NT2/D1 (cell line): ENCODE measurements around the gene WDSUB1.

ENCODE experiments used
- SUZ12 ChIP-seq: IDR thresholded peaks from 2 replicates; pipeline ENCODE4 v1.6.1; 2011; ENCODE audit not compliant: insufficient read length, insufficient read depth; ENCODE audit errors: extremely low read depth
- YY1 ChIP-seq: IDR thresholded peaks from 2 replicates; pipeline ENCODE4 v1.6.1; 2011; ENCODE audit not compliant: insufficient read length, insufficient read depth
- ZNF274 ChIP-seq: IDR thresholded peaks from 2 replicates; pipeline ENCODE4 v1.6.1; 2011; ENCODE audit warnings: mild to moderate bottlenecking, low read depth, low read length

DNA sequence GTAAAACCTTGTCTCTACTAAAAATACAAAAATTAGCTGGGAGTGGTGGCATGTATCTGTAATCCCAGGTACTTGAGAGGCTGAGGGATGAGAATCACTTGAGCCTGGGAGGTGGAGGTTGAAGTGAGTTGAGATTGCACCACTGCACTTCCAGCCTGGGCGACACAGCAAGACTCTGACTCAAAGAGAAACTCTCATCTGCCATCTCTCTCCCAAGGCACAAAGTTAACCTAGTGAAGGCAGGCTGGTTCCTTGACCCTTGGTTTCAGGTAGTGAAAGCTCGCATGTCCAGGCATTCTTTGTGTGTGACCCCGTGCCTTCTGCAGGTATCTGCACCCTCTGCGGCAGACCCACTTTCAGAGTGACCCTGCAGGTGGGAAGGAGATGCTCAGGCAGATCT, 100.0 kb downstream of the WDSUB1 start:
- TF ChIP-seq YY1 (no peak), SUZ12 (no peak), ZNF274 (no peak)
